Measurements from ENCODE around the gene ZNF521. TPM values are rescaled to one million over a fixed set of nuclear protein-coding genes. Genes with fewer than 3 reads are reported as not detected.

The ZNF521 gene
- total RNA-seq, 1 donor from 2014 or later = 57.1 TPM

DNA sequence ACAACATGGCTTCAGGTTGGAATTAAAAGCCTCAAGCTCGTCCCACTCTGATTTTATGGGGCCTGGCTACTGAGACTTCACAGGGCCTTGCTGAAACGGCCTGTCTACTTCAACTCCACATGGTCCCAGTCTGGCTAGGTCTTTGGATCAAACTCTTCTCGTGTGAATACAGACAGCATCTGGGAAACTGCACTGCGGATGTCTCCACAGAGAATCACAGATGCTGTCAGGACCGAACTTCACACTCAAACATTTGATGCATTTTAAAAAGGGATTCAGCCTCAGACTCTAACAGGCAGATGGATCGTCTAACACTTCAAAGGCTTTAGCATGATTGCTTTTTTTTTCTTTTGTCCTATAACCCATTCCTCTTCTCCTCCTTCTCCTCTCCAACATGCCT, 198.5 kb downstream of the ZNF521 start:
- intact Hi-C loops (cut with DNase I) = no loop called here
- DNase-seq (ENCODE audit: low spot score) = no peak
- ATAC-seq = no peak

DNA sequence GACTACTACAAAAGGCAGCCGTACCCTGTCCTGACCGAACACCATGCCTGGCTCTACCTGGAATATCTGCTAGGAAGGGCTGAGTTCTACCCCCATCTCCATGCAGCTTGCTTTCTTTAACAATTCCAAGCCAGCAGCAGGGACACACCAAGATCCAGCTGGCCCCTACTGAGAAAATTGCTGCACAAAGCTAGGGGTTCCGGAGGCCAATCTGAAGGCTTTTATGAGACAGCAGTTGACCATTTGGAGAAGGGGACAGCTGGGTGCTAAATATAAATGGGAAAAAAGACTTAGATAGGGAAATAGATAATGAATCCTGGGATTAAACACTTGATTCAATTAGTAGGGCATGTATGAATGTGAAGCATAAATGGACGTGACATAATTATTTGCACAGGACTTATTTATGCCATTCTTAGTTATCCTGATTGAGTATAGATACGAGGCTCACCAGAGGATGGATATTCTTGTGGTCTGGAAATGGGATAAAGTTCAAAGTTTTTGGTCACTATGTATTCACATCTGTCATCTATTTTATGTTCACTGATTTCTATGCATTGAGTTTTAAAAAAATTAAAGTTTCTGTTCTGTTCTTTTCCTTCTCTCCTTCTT, 204.0 kb downstream of the ZNF521 start:
- intact Hi-C loops (cut with DNase I) = no loop called here
- ATAC-seq (no peak), DNase-seq (ENCODE audit: low spot score) (no peak)

DNA sequence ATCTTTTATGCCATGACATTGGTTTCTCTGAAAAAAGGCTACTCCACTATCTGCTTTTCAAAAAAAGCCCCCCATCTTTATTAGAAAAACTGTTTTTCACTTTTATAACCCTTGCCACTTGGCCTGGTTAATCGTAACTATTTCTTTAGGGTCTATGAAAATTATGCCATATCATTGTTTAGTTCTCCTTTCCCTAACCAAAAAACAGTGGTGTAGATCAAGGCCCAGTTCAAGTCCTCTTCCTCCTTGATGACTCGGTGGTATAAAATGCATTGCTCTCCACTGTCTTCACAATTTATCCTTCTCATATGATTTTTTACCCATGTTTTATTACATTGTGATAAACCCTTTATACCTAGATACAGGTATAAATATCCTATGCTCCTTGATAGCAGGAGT, 205.5 kb downstream of the ZNF521 start:
- intact Hi-C loops (cut with DNase I) = no loop called here
- ATAC-seq = no peak
- no peak for DNase-seq (ENCODE audit: low spot score)

DNA sequence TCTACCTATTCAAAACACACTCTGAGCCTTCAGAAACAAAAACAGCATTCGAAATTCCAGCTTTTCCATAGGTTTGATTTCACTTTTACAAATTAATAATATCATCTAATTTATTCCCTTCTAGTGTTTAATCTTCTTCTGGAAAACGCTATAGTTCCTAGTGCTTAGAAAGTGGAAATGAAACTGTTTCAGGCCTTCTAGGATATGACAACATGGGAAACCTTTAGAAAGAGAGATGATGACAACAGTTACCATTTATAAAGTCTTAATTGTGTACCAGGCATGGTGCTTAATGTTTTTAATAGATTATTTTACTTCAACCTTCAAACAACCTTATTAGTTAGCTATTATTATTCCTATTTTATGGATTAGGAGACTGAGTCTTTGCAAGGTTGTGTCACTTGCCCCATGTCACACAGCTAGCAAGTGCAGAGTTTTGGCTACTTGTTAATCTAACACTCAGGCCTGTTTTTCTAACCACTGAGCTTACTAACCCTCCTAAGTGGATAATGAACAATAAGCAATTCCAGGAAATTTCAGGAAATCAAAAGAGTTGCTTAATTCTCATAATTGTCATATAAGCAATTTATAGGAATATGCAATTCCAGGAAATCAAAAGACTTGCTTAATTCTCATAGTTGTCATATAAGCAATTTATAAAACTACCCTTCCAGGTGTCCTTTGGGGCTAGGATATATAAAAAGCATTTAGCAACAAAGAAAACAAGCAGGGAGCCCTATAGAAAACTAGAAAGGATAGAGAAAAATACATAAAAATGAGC, 206.0 kb downstream of the ZNF521 start:
- intact Hi-C loops (cut with DNase I) = no loop called here
- DNase-seq (ENCODE audit: low spot score) = no peak
- ATAC-seq = no peak

DNA sequence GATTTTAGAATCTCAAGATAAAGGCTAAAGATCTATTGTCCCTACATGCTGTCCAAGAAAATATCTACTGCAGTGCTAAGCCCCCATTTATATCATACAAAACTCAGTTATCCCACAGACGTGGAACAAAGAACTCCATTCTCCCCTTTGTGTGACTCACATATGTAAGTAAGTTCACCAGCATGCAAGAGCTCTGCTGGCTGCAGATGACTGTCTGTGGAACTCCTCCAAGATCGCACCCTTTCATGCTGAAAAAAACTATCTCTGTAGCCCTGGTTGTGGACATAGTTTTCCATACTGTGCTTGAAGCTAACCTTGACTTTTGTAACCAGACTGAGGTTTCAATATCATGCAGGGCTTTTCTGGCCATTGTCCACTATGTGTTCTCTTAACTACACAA, 207.1 kb downstream of the ZNF521 start:
- intact Hi-C loops (cut with DNase I) = no loop called here
- ATAC-seq (peak; percentile 71), DNase-seq (ENCODE audit: low spot score) (no peak)

DNA sequence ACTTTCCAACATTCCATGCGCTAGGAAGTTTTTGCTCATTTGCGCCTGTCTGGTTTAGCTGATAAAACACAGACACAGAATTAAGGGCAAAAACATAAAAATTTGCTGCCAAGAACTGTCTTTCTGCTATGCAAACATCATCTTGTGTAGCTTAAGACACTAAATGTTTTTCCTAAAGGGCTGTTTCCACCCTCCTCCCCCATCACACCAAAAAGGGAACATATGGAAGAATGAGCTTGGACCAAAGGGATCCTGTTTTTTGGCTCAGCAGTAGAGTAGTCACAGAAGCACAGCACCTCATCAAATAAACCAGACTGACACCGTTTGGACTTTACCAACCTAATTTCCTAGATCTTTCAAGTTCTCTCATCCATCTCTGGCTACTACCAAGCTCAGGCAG, 210.1 kb downstream of the ZNF521 start:
- DNase-seq (ENCODE audit: low spot score) (no peak), ATAC-seq (no peak)
- intact Hi-C loops (cut with DNase I) = no loop called here

DNA sequence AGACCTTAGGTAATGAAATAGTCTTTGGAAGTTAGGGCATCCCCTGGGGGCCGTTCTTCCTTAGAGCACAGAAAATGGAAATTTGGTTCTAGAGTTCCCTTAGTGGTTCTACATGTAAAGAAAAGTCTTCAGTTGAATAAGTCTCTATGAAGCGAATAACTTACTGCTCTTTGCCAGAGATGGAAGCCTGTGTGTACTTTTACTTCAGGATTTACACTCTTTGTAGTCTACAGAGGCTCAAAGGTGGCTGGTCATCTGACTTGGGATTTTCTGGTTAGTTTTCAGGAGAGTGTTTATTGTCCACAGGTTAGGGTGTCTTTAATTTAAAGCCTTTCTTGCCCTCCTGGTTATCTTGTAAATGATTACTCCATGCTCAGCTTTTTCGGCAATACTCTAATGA, 210.6 kb downstream of the ZNF521 start:
- ATAC-seq (no peak), DNase-seq (ENCODE audit: low spot score) (no peak)
- intact Hi-C loops (cut with DNase I) = no loop called here

DNA sequence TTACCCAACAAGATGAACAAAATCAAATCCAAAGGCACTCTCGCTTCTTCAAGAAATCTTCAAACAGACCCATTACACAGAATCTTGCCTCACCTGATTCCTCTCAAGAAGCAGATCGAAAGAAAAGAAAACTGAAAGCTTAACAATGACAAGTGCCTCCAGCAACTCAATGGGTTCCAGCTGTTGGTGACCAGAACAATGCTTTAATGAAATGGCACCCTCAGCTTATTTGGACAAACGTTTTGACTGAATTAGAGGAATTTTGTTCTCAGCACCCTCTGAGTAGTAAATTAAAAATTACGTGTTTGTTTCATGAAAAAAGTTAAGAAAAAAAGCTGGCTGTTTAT, 211.0 kb downstream of the ZNF521 start:
- intact Hi-C loops (cut with DNase I) = no loop called here
- DNase-seq (ENCODE audit: low spot score) (no peak), ATAC-seq (no peak)

DNA sequence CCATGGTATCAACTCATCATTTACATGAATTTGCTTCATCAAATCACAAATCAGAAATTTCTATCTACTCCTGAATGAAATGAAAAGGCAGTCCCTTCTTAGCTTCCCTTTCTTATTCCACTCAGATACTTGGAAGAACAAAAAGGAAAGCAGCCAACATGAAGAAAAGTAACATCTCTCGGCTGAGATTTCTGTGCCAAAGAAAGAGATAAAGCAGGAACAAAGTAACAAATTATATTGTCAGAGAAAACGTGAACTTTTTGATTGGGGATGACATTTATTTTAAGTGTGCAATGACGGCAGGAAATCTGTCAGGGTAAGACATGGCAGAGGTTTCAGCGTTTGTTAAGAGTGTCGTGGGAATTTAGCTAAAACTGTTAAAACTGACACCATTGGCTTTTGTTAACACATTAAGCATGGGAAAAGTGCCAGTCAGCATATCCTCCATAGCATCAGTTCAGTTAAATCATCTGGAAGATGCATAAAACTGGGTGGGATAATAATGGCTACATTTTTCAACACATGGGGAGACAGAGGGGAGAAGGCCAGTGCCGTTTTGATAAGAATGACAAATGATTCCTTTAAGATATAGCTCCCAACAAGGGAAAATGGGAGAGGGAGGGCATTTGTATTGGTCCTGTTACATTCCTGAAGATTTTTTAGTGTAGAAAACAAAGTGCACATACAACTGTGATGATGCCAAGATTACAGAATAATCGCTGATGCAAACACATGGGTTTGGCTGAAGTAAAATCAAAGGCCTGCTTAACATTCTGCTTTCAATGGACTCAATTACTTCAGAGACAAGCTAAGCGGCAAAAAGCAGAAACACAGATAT, 211.6 kb downstream of the ZNF521 start:
- intact Hi-C loops (cut with DNase I) = no loop called here
- ATAC-seq (no peak), DNase-seq (ENCODE audit: low spot score) (no peak)

DNA sequence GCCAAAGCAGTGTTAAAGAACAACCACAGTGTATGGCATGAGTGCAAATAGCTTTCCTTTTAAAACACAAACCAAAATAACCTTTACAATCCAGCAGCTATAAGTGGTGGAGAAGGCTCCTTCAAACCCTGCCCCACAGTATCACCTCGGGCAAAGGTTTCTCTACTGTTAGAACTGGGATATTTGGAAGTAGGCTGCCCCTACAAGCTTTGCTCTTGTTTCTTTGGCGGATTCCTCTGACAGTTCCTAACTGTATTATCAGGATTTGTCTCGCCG, 214.8 kb downstream of the ZNF521 start:
- ATAC-seq (no peak), DNase-seq (ENCODE audit: low spot score) (no peak)
- intact Hi-C loops (cut with DNase I) = no loop called here

DNA sequence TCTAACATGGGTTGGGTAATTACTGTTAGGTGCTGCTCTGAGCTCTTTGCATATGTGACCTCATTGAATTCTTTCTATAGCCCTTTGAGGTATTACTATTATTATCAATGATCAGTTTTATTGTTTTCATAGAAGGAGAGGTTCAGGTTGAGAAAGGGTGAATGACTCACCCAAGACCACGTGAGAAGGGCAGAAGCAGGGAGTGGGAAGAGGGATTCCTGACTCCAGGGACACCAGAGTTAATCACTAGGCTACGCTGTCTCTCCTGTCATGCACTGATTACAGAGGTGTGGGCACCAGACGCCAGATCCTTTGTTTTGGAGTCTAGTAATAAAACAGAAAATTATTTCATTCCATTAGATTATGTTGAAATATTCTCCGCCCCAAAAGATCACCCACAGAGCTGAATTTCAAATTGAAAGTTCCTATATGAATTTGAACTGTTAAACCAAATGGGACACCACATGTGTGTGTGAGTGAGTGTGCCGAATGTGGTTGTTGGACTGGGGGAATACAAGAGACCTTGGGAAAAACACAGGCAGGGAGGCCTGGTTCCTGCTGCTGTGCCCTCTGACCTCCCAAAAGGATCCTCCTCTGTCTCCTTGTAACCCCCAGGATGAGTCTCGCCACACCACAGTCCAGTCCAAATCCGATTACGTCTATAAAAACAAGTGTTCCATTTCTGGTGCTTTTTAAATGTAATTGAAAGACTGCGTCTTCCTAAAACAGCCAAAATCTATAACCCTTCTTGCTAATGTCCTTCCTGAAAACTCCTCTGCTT, 215.4 kb downstream of the ZNF521 start:
- ATAC-seq (peak; percentile 83), DNase-seq (ENCODE audit: low spot score) (no peak)
- intact Hi-C loops (cut with DNase I) = no loop called here

DNA sequence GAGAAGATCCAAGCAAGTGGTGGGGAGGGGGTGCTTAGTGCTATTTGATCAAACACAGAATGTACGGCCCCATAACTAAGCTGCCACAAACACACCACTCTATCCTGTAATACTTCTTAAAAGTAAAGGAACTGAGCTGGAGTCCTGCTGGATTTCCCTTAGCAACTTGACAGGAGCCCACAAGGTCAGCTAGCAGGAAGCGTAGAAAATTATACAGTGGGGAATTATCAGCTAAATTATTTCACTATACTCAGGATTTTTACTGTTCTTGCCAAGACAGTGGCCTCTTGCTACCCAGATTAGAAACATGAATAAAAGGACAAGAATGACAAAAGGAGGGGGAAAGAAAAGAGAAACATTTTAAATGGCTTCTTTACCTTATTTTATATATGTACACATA, 217.1 kb downstream of the ZNF521 start:
- DNase-seq (ENCODE audit: low spot score) (no peak), ATAC-seq (peak; percentile 68)
- intact Hi-C loops (cut with DNase I) = no loop called here

DNA sequence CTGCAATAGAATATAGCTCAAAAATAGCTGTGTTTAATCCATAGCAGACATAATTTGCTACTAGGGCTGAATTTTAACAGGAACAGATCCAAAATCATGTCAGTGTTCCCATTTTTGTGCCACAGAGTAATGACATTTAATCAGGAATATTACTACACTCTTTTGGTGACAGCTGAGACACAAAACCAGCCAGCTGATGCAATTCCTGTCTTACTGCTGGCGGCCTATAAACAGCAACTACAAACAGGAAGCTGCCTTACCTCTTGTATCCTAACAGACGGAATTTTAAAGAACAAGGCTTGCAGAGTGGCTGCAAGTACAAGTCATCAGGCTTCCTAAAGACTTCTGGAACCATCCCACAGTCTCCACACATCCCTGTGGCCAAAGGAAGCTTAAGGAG, 218.1 kb downstream of the ZNF521 start:
- DNase-seq (ENCODE audit: low spot score) (no peak), ATAC-seq (no peak)
- intact Hi-C loops (cut with DNase I) = no loop called here

DNA sequence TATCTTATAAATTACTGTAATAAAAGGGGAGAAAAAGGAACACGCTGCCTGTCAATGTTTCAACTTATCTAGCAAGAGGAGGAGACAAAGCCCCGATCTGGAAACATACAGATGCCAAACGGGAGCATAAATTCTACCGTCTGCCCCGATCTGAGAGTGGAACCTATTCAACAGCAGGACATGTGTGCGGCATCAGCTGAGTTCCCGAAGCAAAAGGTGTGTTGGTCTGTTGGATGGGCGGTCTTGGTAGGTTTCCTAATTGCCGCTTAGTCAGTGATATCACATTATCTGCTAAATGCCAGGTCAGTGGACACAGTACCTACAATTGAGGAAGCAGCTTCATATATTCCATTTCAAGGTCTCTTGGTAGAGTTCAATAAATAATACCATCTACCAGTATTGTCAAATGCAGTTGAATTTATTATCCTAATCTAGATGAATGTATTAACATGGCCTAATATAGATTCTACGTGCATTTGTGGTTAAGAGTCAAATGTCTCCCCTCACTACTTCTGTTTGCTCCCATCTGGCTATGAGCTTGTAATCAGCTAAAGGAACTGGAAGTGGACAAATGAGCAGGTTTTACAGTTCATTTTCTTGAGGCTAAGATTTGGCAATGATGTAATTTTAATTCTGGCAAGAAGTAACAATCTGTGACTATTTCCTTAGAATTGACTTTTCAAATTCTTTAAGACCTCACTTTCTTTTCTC, 219.0 kb downstream of the ZNF521 start:
- DNase-seq (ENCODE audit: low spot score) (no peak), ATAC-seq (no peak)
- intact Hi-C loops (cut with DNase I) = no loop called here

DNA sequence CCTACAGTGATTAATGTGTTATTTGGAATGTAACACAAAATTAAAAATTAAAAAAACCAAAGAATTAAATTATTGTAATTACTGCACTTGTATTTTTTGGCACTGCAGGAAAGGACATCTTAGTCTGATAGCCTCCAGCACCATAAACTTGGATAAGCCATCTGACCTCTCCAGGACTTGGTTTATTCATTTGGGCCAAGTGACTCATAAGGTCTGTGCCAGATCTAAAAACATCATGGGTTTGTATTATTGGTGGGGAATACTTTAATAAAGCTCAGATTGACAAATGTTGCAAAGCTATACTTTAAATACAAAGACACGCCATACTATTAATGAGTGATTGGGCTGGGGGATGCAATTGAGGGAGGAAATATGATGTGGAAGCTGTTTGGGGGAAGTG, 225.2 kb downstream of the ZNF521 start:
- DNase-seq (ENCODE audit: low spot score) (no peak), ATAC-seq (no peak)
- intact Hi-C loops (cut with DNase I) = no loop called here

DNA sequence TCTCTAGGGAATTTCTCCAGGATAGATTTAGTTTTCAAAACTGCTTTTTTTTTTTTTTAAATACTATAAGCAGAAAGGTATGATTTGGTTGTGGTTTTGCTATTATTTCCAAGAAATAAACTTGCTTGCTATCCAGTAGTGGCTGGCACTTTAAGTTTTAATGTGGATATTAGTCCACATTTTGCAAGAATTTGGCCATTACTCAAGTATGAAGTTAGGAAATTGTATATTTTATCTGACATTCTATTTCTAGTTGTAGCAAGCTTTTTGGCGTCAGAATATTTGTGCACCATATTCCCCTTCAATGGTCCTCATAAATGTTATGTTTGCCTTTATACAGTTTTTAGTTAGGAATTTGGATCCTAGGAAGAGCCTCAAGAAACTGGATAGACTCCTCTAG, 226.3 kb downstream of the ZNF521 start:
- intact Hi-C loops (cut with DNase I) = no loop called here
- ATAC-seq = no peak
- DNase-seq (ENCODE audit: low spot score) = no peak

DNA sequence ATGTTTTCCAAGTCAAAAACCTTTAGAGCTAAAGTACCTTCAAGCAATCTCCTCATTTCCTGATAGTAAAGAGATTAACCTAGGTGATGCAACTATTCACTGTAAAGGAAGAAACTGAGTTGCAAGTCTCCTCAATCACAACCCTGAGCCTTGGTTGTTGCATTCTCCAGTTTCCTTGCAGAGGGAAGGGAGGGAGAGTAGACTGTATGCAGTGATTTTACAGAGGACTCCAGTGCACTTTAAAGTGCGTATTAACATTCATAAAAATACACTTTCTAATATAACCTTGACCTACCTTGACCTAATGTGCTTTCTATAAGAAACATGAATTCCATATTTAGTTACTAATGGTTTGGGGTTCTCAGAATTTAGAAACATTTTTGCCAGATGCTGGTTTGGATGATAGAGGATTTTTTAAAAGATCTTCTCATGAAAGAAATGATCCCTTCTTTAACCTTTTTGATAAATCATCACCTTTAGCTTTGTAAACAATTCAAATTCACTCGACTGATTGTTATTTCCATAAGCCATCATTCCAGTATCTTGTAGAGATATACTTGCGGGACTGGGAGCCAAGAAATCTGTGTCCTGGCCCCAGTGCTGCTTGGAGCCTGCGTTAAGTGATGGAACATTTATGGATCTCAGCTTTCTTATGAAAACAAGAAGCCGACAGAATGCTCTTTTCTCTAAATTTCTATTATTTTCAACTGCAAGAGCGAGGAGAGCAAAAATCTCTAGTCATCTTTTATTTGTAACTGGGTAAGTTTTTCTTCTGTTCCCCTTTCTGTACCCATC, 228.3 kb downstream of the ZNF521 start:
- DNase-seq (ENCODE audit: low spot score) = no peak
- intact Hi-C loops (cut with DNase I) = loop anchor here (5.0 kb wide), 1 partner anchor 1569 kb away; no protein-coding TSS in a partner anchor
- ATAC-seq = no peak

DNA sequence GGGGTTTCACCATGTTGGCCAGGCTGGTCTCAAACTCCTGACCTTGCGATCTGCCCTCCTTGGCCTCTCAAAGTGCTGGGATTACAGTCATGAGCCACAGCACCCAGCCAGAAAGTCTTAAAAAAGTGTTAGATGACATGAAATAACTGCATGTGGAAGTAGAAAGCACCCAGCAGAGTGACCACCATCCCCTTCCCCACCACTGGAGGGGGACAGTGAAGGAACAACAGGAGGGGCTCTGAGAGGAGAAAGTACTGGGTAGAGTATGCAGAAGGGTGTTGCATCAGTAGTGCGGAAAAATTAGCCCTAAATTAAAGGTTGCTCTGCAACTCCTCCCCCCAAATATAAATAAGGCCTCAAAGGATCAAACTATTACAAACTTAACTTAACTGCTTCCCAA, 230.5 kb downstream of the ZNF521 start:
- DNase-seq (ENCODE audit: low spot score) = no peak
- intact Hi-C loops (cut with DNase I) = loop anchor here (5.0 kb wide), 1 partner anchor 1571 kb away; no protein-coding TSS in a partner anchor
- ATAC-seq = no peak

All from sciatic nerve (tissue), 2 donors.